ENCODE data around the gene INSIG1.

Gene INSIG1

GRCh38 chr7:155351120-155351870 lies 53.6 kb downstream of the INSIG1 start:
- DNase-seq (ENCODE audit: low spot score) = no peak

GRCh38 chr7:155352076-155352752 lies 54.5 kb downstream of the INSIG1 start:
- DNase-seq (ENCODE audit: low spot score) = no peak

GRCh38 chr7:155352753-155353115 lies 55.1 kb downstream of the INSIG1 start:
- DNase-seq (ENCODE audit: low spot score) = no peak

GRCh38 chr7:155353256-155353897 lies 55.7 kb downstream of the INSIG1 start:
- DNase-seq (ENCODE audit: low spot score) = no peak

- no peak for DNase-seq (ENCODE audit: low spot score)
Observed at GRCh38 chr7:155354371-155355048, 56.8 kb downstream of the INSIG1 start.

GRCh38 chr7:155355176-155355575 lies 57.5 kb downstream of the INSIG1 start:
- DNase-seq (ENCODE audit: low spot score) = no peak

- DNase-seq (ENCODE audit: low spot score) = no peak
Observed at GRCh38 chr7:155355745-155356144, 58.1 kb downstream of the INSIG1 start.

- no peak for DNase-seq (ENCODE audit: low spot score)
Observed at GRCh38 chr7:155356323-155357105, 58.8 kb downstream of the INSIG1 start.

- no peak for DNase-seq (ENCODE audit: low spot score)
Observed at GRCh38 chr7:155357573-155358041, 59.9 kb downstream of the INSIG1 start.

GRCh38 chr7:155358066-155358947 lies 60.6 kb downstream of the INSIG1 start:
- no peak for DNase-seq (ENCODE audit: low spot score)

GRCh38 chr7:155358948-155359712 lies 61.5 kb downstream of the INSIG1 start:
- DNase-seq (ENCODE audit: low spot score) = no peak
